Brain microvascular endothelial cell (primary cell): ENCODE results near the gene GPR42.
"Not testable (repeated sequence)": the region's sequence is repeated elsewhere in the genome, so short reads cannot be mapped to it uniquely, and the experiment has no call there.

Source experiments
- DNase-seq: peaks from one replicate; pipeline ENCODE4 v3.0.0-alpha.2; 2020
- H3K27ac ChIP-seq: fragments of 250-450 bp; sonication (Bioruptor Pico); 2 replicates; pipeline ENCODE4 v1.5.1; 2020; ENCODE audit warnings: mild to moderate bottlenecking, moderate library complexity
- H3K27me3 ChIP-seq: fragments of 250-450 bp; sonication (Bioruptor Pico); replicated peaks from 2 replicates; pipeline ENCODE4 v1.5.1; 2020; ENCODE audit warnings: mild to moderate bottlenecking
- H3K36me3 ChIP-seq: fragments of 250-450 bp; sonication (Bioruptor Pico); replicated peaks from 2 replicates; pipeline ENCODE4 v1.5.1; 2020; ENCODE audit warnings: mild to moderate bottlenecking
- H3K4me3 ChIP-seq: 2 replicates; pipeline ENCODE4 v1.5.1; 2011; ENCODE audit warnings: low read depth, mild to moderate bottlenecking, control low read depth, low read length, moderate library complexity
- CTCF ChIP-seq: IDR thresholded peaks from 2 replicates; pipeline ENCODE4 v1.5.1; 2011; ENCODE audit warnings: low read depth, mild to moderate bottlenecking, moderate library complexity, low read length, control low read depth, inconsistent platforms; ENCODE audit errors: missing control alignments
- in situ Hi-C: cut with HindIII; loops from 2 replicates; pipeline ENCODE4 v1.10.0; 2017; ENCODE audit warnings: low sequenced_read_pairs, low pct_ligation_motif_present

The GPR42 gene

DNA sequence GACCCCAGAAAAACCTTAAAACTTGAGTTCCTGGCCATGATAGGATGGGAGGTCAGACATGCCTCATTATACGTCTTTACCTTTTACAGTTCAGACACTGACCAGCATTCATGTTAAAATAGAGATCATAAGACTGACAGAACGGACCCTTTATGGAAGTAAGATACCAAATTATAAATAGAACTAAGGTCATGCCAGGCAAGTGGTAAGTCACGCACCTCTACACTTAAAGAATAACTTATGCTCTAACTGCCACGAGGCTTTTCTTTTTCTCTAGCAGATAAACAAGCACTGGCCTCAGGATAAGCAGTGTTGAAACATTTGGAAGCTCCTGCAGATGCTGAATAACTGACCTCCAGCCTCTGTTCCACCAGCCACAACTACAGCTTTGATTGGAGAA, 28.4 kb downstream of the GPR42 start:
- H3K36me3 ChIP-seq: no peaks in the 10 kb centered on the region
- H3K27ac ChIP-seq: no peak overlapping the region
- in situ Hi-C loops: no loop called here
- no peak overlapping the region for H3K4me3 ChIP-seq
- no peak for TF ChIP-seq CTCF
- no peak for DNase-seq
- no peaks in the 10 kb centered on the region for H3K27me3 ChIP-seq

DNA sequence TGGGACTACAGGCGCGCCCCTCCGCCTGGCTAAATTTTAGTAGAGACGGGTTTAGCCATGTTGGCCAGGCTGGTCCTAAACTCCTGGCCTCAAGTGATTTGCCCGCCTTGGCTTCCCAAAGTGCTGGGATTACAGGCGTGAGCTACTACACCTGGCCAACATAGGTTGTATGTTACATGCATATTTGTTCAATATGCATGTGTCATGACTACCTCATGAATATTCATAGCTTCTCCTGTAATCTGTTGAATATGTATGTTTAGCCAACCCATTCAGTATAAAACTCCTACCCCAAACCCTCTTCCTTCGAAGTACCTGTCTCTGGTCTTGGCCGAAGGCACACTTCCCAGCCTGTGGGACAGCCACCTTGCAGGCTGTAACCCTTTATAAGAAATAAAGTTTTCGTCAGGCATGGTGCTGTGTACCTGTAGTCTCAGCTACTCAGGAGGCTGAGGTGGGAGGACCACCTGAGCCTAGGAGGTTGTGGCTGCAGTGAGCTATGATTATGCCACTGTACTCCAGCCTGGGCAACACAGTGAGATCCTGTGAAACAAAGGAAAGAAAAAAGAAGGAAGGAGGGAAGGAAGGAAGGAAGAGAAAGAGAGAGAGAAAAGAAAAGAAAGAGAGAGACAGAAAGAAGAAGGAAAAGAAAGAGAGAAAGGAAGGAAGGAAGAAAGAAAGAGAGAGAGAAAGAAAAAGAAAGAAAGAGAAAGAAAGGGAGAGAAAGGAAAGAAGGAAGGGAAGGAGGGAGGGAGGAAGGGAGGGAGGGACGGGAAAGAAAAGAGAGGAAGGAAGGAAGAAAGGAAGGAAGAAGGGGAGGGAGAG, 29.3 kb downstream of the GPR42 start:
- in situ Hi-C loops: no loop called here
- H3K4me3 ChIP-seq: no peak overlapping the region
- TF ChIP-seq CTCF: no peak
- no peak for DNase-seq
- no peak overlapping the region for H3K27ac ChIP-seq
- no peaks in the 10 kb centered on the region for H3K27me3 ChIP-seq
- no peaks in the 10 kb centered on the region for H3K36me3 ChIP-seq

- TF ChIP-seq CTCF: no peak
- in situ Hi-C loops: no loop called here
These were observed 29.9 kb downstream of the GPR42 start for GRCh38 chr19:35400773-35401100.

DNA sequence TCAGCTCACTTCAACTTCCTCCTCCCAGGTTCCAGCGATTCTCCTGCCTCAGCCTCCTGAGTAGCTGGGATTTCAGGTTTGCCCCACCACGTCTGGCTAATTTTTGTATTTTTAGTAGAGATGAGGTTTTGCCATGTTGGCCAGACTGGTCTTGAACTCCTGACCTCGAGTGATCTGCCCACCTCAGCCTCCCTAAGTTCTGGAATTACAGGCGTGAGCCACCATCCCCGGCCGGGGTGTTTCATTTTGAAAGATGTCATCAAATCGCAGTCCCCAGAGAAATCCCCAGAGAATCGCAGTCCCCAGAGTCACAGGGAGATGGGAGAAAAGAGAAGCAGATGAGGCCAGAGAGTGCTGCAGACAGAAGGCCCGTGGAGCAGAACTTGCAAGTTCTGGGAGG, 30.5 kb downstream of the GPR42 start:
- DNase-seq, H3K36me3 ChIP-seq, H3K4me3 ChIP-seq, H3K27ac ChIP-seq, H3K27me3 ChIP-seq, in situ Hi-C loops: not testable (repeated sequence)

More at GRCh38 chr19:35400773-35401100, 29.9 kb downstream of the GPR42 start:
- DNase-seq: no peak
- H3K36me3 ChIP-seq: no peaks in the 10 kb centered on the region
- no peak overlapping the region for H3K4me3 ChIP-seq
- H3K27me3 ChIP-seq: no peaks in the 10 kb centered on the region
- no peak overlapping the region for H3K27ac ChIP-seq

- in situ Hi-C loops: no loop called here
- H3K27ac ChIP-seq: no peak overlapping the region
- no peak overlapping the region for H3K4me3 ChIP-seq
- no peak for TF ChIP-seq CTCF
- H3K27me3 ChIP-seq: no peaks in the 10 kb centered on the region
- no peaks in the 10 kb centered on the region for H3K36me3 ChIP-seq
- no peak for DNase-seq
These were observed 32.4 kb downstream of the GPR42 start for GRCh38 chr19:35403116-35403760.

GRCh38 chr19:35404879-35405622, 34.2 kb downstream of the GPR42 start:
- no peaks in the 10 kb centered on the region for H3K36me3 ChIP-seq
- in situ Hi-C loops: no loop called here
- H3K27me3 ChIP-seq: no peaks in the 10 kb centered on the region
- no peak overlapping the region for H3K27ac ChIP-seq
- H3K4me3 ChIP-seq: no peak overlapping the region
- DNase-seq: peak; percentile 81
- no peak for TF ChIP-seq CTCF
